ENCODE results near the gene JMJD7. TPM values are rescaled to one million over a fixed set of nuclear protein-coding genes. Genes with fewer than 3 reads are reported as not detected.

Gene JMJD7
- total RNA-seq: 10 to 100 TPM; 14.4 to 41.5 (median 31.2) TPM

- H3K4me3 ChIP-seq: peak within 1 kb of the TSS; percentile 71 to 87 (median 76)
- peak; percentile 97 to 98 for ATAC-seq (ENCODE audit: low FRiP score in 2 of 2)
- no peaks in the 10 kb centered on the region for H3K27me3 ChIP-seq
- H3K27ac ChIP-seq: peak within 1 kb of the TSS; percentile 81 to 91 (median 84)
- DNase-seq: peak; percentile 96 to 99
- H3K9me3 ChIP-seq: no peaks in the 10 kb centered on the region
- 1 to 2% methylated on average over 8 to 60 of the region's 66 CpGs for WGBS, 2 donors
- H3K4me1 ChIP-seq: peaks cover 15 to 47% (median 26%) of the 10 kb centered on the region in 4 donors
- H3K36me3 ChIP-seq: peaks cover 0 to 32% (median 25%) of the 10 kb centered on the region in 4 donors
- TF ChIP-seq POLR2A (IDR thresholded peaks at IDR 0.05) (peak in 3 of 4 donors; percentile 65 to 88 (median 83)), EP300 (IDR thresholded peaks at IDR 0.05) (no peak), POLR2AphosphoS5 (IDR thresholded peaks at IDR 0.05) (peak; percentile 65 to 85), CTCF (IDR thresholded peaks at IDR 0.05) (peak in 2 of 6 experiments; percentile 4 to 9)
Measured at GRCh38 chr15:41827880-41828806, at the start of gene JMJD7. JMJD7 (plus strand) TSS chr15:41828092; CDS start chr15:41828125, 33 bp downstream.

- DNase-seq (no peak), ATAC-seq (ENCODE audit: low FRiP score in 2 of 2) (no peak)
- peaks cover 32 to 52% (median 42%) of the 10 kb centered on the region in 4 donors for H3K4me1 ChIP-seq
- no peaks in the 10 kb centered on the region for H3K36me3 ChIP-seq
- H3K9me3 ChIP-seq: no peaks in the 10 kb centered on the region
- H3K27me3 ChIP-seq: no peaks in the 10 kb centered on the region
- no peak overlapping the region for H3K4me3 ChIP-seq
- TF ChIP-seq POLR2AphosphoS5 (IDR thresholded peaks at IDR 0.05): no peak
- TF ChIP-seq EP300 (IDR thresholded peaks at IDR 0.05): no peak
- no peak for TF ChIP-seq POLR2A (IDR thresholded peaks at IDR 0.05)
- TF ChIP-seq CTCF (IDR thresholded peaks at IDR 0.05): no peak
- 72% methylated on average over 1 of the region's 1 CpG for whole genome bisulfite sequencing, 2 donors
- no peak overlapping the region for H3K27ac ChIP-seq
Measured at GRCh38 chr15:41778521-41778920, 49.4 kb upstream of the JMJD7 start.

- WGBS, 2 donors: 73 to 75% methylated on average over 4 of the region's 4 CpGs
- DNase-seq (no peak), ATAC-seq (ENCODE audit: low FRiP score in 2 of 2) (no peak)
- TF ChIP-seq CTCF (IDR thresholded peaks at IDR 0.05) (no peak), POLR2A (IDR thresholded peaks at IDR 0.05) (no peak), EP300 (IDR thresholded peaks at IDR 0.05) (no peak), POLR2AphosphoS5 (IDR thresholded peaks at IDR 0.05) (no peak)
- Histone ChIP-seq H3K9me3 (no peaks in the 10 kb centered on the region), H3K36me3 (no peaks in the 10 kb centered on the region), H3K4me1 (peaks cover 27 to 47% (median 38%) of the 10 kb centered on the region in 4 donors), H3K27me3 (no peaks in the 10 kb centered on the region), H3K27ac (no peak overlapping the region), H3K4me3 (no peak overlapping the region)
Measured at GRCh38 chr15:41779662-41780157, 48.2 kb upstream of the JMJD7 start.

- no peaks in the 10 kb centered on the region for H3K9me3 ChIP-seq
- 47 to 54% methylated on average over 2 of the region's 2 CpGs for WGBS, 2 donors
- H3K4me1 ChIP-seq: peaks cover 22 to 41% (median 34%) of the 10 kb centered on the region in 4 donors
- peak overlapping the region in 1 of 4 donors; percentile 53 for H3K27ac ChIP-seq
- TF ChIP-seq POLR2AphosphoS5 (IDR thresholded peaks at IDR 0.05) (no peak), EP300 (IDR thresholded peaks at IDR 0.05) (no peak), CTCF (IDR thresholded peaks at IDR 0.05) (no peak), POLR2A (IDR thresholded peaks at IDR 0.05) (no peak)
- no peak overlapping the region for H3K4me3 ChIP-seq
- no peaks in the 10 kb centered on the region for H3K27me3 ChIP-seq
- ATAC-seq (ENCODE audit: low FRiP score in 2 of 2): no peak
- DNase-seq: no peak
- H3K36me3 ChIP-seq: no peaks in the 10 kb centered on the region
Measured at GRCh38 chr15:41780266-41780665, 47.6 kb upstream of the JMJD7 start.
